Activated CD4-positive, CD25-positive, alpha-beta regulatory T cell treated with anti-CD3 and anti-CD28 coated beads, Interleukin-2, amount 50 U/mL, for 24 hours (primary cell): ENCODE measurements around the gene SNX22.

Source experiments
- ATAC-seq, 2 donors: fragments of 150-1000 bp; cut with Tn5 transposase; one replicate each; pipeline ENCODE4 v1.10.0; 2021; ENCODE audit warnings: mild to moderate bottlenecking in 1 of 2, moderate library complexity in 1 of 2

SNX22 gene

GRCh38 chr15:64134345-64134829 lies 17.1 kb upstream of the SNX22 start:
- no peak for ATAC-seq

- no peak for ATAC-seq
Measured at GRCh38 chr15:64136347-64136746, 15.2 kb upstream of the SNX22 start.

DNA sequence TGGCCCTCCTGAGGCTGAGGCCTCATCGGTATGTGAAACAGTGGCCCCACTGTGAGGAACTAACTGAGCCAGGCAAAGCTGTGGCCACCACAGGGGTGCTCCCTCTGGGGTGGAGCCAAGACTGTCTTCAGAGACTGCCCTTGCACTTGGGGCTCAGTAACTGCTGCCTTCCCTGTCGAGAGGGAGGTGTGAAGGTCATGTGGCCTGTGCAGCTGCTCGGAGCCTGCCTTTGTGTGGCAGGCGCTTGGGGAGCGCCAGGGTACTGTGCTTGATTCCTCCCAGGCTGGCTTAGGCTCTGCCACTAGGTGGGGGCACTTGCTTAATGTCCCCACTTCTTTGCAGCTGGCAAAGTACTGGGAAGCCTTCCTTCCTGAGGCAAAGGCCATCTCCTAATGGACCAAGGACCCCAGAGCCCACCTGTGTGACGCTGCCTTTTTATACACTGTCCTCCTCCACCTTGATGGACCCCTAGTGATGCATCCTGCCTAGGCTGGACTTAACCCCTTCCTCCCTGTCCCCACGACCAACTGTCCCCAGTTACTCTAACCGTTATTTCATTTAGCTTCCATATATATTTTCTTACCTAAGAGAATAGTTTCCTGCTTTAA lies 14.2 kb upstream of the SNX22 start:
- ATAC-seq, result no peak

GRCh38 chr15:64138331-64138941 lies 13.1 kb upstream of the SNX22 start:
- ATAC-seq, result no peak

GRCh38 chr15:64141798-64142512 lies 9.6 kb upstream of the SNX22 start:
- ATAC-seq, result no peak

DNA sequence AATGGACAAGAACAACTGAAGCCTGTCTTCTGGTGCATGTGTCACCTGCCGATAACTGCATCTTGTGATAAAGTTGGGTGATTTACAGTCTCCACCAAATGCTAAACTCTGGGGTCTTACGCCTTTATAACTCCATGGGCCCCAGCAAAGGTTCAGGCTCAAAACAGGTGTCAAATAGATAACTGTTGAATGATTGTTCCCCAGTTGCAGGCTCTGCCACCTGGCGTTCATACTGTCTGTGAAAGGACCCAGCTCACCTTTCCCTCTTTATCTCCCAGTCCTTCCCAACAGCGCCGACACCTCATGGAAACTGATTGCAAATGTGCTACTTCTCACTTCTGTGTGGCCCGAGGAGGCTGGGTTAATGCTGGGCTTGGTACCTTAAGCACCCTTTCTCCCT lies 8.3 kb upstream of the SNX22 start:
- ATAC-seq, result no peak

GRCh38 chr15:64144192-64144564 lies 7.4 kb upstream of the SNX22 start:
- no peak for ATAC-seq

DNA sequence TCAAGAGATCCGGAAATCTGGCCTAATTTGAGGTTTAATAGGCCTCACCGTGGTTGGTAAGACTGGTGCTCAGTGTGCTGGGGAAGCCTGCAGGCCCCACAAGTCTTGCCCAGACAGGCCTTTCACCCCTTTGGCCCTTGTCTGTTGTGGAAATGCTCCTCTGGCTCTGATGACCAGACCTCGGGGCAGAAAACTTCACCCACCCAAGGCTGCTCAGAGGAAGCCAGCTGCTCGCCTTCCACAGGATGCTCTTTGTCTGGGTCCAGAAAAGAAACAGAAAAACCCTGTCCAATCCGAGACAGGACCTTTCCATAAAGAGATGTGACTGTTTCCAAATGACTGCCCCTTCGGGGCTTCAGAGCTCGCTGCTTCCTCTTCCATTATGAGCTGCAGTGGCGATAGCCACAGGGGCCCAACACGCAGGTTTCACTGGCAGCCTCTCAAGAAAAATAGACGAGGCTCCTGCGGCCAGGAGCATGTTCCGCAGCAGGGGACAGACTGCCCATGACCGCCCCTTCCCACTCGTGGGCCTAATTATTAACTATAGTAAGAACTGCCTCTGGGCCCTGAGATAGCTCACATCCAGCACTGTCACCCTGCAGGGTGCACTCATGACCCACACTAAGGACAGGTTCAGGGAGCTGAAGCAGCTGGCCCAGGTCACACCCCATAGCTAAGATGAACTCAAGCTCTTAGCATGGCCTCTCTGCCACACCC lies 6.8 kb upstream of the SNX22 start:
- ATAC-seq, result peak in 1 of 2 donors; percentile 50

DNA sequence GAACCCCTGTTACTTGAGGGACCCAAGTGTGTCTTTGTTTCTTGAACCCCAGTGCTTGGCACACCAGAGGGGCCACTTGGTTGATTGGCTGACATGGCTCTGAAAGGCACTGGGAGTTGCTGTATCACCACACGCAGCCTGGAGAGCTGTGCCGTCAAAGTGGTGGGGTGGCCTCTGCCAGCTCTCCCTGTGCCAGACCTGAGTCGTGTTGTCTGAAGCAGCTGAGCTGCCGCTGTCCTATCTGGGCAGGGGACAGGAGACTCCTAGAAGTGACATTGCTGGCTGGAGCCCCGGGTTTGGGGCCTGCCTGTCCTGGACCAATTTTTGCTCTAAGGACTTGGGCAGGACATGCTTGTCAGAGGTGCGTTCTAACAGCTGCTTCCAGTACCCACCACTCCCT lies 5.5 kb upstream of the SNX22 start:
- no peak for ATAC-seq

DNA sequence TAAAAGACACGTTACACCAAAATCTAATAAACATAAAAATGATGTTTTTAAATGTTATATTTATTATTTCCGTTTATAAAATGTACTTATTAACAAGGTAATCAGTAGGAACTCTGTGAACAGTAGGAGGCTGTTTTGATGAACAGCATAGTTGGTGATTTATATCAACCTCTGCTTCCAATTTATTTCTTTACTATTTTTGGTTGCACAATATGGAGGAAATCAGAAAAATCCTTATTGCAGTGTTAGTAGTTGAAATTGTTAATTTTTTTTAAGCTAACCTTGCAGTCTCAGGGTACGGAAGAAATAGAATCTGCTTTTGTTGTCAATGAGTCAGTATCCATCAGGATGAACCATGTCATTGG lies 5.0 kb upstream of the SNX22 start:
- ATAC-seq, result no peak

DNA sequence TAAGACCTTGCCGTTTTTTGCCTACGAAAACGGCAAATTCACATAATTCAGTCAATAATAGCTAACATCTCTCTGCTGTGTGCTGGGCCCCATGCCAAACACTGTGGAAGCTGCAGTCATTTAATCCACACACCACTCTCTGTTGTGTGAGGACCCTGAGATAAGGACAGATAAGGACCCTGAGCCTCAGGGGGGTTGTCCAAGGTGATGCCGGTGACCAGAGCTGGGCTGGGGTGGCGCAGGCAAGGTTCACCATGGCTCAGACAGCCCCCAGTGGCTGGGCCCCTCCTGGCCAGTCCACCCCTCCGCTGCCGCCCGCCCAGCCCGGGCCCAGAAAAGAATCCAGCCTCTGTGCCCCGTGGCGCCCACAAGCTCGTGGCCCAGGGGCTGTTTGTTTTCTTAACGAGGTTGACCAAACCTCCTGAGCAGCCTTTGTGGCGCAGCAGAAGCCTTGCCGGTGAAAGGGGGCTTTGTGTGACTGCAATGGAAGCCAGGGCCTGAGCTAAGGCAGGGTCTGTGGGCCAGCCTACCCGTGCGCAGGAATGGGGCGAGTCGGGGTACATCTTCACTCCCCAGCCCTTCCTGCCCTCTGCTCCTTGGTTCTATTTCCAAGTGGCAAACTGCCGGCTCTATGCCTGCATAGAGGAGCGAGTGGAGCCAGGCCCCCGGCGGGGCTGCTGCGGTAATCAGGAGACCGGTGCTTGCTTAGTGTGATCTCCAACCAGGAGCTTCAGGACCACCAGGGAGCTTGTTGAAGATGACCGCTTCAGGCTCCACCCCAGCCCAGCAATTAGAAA lies 4.4 kb upstream of the SNX22 start:
- no peak for ATAC-seq

DNA sequence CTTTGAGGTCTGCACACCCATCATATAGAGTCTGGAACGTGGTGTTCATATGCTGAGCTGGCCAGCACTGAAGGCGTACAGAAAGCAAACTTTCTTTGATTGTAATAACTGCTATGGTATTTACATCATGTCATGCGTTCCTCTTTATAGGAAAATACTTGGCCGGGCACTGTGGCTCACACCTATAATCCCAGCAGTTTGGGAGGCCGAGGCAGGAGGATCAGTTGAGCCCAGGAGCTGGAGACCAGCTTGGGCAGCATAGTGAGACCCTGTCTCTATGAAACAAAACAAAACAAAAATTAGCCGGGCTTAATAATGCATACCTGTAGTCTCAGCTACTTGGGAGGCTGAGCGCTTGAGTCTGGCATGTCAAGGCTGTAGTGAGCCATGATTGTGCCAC lies 3.4 kb upstream of the SNX22 start:
- no peak for ATAC-seq

DNA sequence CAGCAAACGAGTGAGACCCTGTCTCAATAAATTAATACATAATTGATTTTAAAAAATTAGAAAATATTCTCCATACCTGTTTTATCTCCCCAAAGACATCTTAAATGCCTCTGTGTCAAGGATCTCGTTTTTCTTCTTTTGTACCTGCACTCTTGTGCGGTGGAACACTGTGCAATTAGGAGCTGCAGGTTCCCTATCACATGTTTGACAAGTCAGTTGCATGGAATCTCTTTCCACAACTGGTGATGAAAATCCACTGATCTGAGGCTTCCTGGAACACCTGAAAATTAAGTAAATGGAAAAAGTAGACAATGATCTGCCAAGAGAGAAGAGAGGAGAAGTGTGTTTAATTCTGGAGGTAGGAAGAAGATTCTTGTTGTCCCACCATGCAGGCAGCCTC lies 3.0 kb upstream of the SNX22 start:
- no peak for ATAC-seq

DNA sequence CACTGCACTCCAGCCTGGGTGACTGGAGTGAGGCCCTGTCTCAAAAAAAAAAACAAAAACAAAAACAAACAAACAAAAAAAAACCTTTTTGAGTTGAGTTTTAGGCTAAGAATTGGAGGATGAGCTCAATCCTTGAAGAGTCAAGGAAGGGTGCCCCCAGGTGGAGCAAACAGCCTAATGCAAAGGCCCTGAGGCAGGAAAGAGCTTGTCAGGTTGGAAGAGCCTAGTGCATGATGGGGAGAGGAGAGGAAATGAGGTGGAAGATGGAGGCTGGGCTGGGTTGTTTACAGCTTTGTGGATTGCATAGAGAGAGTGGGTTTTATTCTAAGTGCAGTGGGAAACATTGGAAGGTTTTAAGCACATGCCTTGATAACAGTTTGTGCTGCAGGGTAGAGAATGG lies 2.1 kb upstream of the SNX22 start:
- ATAC-seq, result no peak

DNA sequence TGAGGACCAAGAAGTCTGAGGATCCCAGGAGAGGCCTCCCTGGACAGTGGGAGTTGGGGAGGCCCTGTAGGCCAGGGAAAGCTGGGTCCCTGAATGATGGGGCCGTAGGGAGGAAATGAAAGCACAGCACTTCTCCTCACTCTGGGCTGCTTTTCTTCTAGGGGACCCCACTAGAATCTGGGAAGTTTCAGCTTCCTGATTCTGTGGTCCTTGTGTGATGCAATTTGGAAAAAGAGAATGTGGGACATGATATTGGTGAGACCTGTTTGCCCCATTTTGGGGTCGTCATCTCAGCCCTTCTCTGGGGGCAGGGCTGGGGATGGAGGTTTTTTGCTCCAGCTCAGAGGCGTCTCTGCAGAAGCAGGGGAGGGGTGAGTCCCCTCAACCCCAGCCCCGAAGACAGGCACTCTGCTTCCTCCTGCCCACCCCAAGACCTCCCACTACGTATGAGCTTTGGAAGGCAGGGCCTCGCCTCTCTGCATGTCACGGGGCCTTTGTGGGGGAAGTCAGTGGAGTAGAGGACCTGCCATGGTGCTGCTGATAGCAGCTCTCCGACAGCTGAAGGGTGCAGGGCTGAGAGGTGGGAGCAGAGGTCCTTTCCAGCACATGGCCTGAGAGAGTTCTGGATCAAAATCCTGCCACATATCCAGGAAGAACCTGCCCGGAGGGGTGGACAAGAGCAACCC lies 1.5 kb upstream of the SNX22 start:
- no peak for ATAC-seq

- ATAC-seq, result no peak
Measured at GRCh38 chr15:64152507-64153387, 1.2 kb downstream of the SNX22 start.

DNA sequence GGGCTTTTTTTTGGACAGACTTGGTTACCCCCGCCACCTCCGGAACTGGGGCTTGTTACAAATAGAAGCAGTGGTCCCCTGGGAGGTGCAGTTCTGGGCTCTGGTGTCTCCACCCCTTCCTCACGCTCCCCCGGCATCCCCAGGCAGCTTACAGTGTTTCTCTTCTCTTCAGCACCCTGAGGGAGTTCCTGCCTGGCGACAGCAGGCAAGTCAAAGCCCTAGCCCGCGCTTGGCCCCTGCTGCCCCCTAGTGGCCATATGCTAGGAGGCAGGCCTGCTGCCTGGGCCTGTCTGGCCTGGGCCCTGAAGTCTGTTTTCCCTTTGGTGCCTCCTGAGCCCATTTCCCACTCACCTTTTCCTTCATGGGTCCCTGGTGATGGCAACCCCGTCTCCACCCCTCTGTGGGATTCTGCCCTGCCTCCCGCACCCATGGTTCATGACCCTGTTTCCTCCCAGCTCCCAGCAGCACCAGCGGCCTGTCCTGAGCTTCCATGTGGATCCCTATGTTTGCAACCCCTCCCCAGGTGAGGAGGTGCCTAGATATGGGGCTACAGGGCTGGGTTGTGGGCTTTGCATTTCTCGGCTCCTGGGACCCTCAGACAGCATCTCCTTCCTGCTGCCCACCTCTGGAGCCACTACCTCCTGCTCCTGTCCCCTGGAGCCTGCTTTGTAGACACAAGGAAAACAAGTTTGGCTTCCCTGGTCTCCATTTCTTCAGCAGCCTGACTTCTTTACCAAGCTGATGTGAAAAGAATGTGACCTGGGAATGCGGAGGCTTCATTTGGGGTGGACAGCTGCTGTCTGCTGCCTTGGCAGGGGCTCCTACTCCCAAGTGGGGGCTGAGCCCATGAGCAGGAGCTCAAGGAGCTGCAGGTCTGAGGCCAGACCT lies 2.2 kb downstream of the SNX22 start:
- peak; percentile 87 to 90 for ATAC-seq

DNA sequence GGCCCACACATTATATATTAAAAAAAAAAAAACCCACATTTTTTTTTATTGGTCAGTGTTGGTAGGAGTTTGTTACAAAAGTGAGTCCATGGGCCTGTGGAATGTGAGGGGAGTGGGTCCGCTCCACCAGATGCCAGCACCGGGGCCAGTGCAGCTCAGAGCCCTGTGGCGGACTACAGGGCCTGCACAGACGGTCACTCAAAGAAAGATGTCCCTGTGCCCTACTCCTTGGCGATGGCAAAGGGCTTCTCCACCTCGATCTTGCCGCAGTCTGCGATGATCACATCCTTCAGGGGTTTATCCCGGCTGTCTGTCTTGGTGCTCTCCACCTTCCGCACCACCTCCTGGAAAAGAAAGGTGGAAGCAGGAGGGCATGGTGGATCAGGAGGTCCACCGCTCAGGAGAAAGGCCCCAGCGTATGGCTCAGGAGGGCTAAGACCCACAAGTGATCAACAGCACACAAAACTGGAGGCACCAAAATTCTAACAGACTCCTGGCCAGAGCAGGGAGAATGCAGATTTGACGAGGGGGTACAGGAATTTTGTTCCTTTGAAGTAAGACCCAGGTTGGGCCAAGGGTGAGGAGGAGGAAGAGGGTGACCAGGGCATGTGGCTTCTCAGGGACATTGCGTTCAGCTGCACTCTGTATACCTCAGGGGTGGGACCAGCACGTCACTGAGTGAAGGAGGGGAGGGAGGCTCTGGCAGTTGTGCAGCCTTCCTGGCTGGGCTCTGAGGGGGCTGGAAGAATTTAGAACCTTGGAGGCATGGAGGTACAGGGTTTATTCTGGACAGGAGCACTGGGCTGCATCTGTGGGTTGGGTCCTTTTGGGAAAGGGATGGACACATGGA lies 4.5 kb downstream of the SNX22 start:
- no peak for ATAC-seq
